Fibroblast of lung (primary cell): ENCODE measurements around the gene GNB5. TPM values are rescaled to one million over a fixed set of nuclear protein-coding genes. Genes with fewer than 3 reads are reported as not detected.
A peak's percentile ranks its signal among the peaks of the same experiment; 100 is the strongest.

Experiments used
- DNase-seq, 2 donors: peaks; one replicate each; pipeline versions ENCODE4 v3.0.0 to v3.0.0-alpha.2; 2010; ENCODE audit warnings: low read depth in 2 of 2
- H2AFZ ChIP-seq: 2 replicates; pipeline ENCODE4 v1.5.1; 2012; ENCODE audit warnings: low read length, control low read depth, inconsistent platforms
- H3K27ac ChIP-seq: 2 replicates; pipeline ENCODE4 v1.5.1; 2011; ENCODE audit warnings: low read length, control low read depth; ENCODE audit not compliant: insufficient read depth
- H3K27me3 ChIP-seq: 2 replicates; pipeline ENCODE4 v1.5.1; 2011; ENCODE audit warnings: mild to moderate bottlenecking, low read length; ENCODE audit not compliant: control insufficient read depth, insufficient read depth
- H3K36me3 ChIP-seq: 2 replicates; pipeline ENCODE4 v1.5.1; 2011; ENCODE audit warnings: low read length; ENCODE audit not compliant: control insufficient read depth, insufficient read depth
- H3K4me1 ChIP-seq: 2 replicates; pipeline ENCODE4 v1.5.1; 2011; ENCODE audit warnings: low read length; ENCODE audit not compliant: control insufficient read depth, insufficient read depth; ENCODE audit errors: extremely low read depth
- H3K4me2 ChIP-seq: 2 replicates; pipeline ENCODE4 v1.5.1; 2011; ENCODE audit warnings: low read length, control low read depth; ENCODE audit not compliant: insufficient read depth; ENCODE audit errors: extremely low read depth
- H3K4me3 ChIP-seq, 4 experiments: fragments of 200-600 bp in 1 of 4; sonication (generic) in 1 of 4; replicated peaks in 1 of 4; 2 replicates each; pipeline ENCODE4 v1.5.1; 2011 to 2016; ENCODE audit warnings: low read length in 4 of 4, low read depth in 3 of 4, mild to moderate bottlenecking in 3 of 4, control low read depth in 2 of 4, inconsistent platforms in 1 of 4, mixed read lengths in 1 of 4; ENCODE audit not compliant: insufficient read depth in 1 of 4; ENCODE audit errors: control extremely low read depth in 1 of 4
- H3K79me2 ChIP-seq: 2 replicates; pipeline ENCODE4 v1.5.1; 2012; ENCODE audit warnings: mild to moderate bottlenecking, low read length, inconsistent platforms; ENCODE audit not compliant: control insufficient read depth, insufficient read depth
- H3K9ac ChIP-seq: 2 replicates; pipeline ENCODE4 v1.5.1; 2011; ENCODE audit warnings: mild to moderate bottlenecking, low read length, control low read depth; ENCODE audit not compliant: insufficient read depth
- H3K9me3 ChIP-seq: 2 replicates; pipeline ENCODE4 v1.5.1; 2012; ENCODE audit warnings: low read depth, low read length; ENCODE audit not compliant: control insufficient read depth, insufficient read depth
- H4K20me1 ChIP-seq: 2 replicates; pipeline ENCODE4 v1.5.1; 2011; ENCODE audit warnings: low read length; ENCODE audit not compliant: control insufficient read depth, insufficient read depth; ENCODE audit errors: extremely low read depth
- CTCF ChIP-seq, 2 donors: IDR thresholded peaks in 1 of 2; conservative IDR thresholded peaks in 1 of 2; 1 replicate in 1 of 2; 2 replicates in 1 of 2; pipeline ENCODE4 v1.5.1; 2011 to 2012; ENCODE audit warnings: low read length in 2 of 2, control low read depth in 1 of 2, inconsistent platforms in 1 of 2, low read depth in 1 of 2, mild to moderate bottlenecking in 1 of 2
- EZH2 ChIP-seq: IDR thresholded peaks from 2 replicates; pipeline ENCODE4 v1.5.1; 2012; ENCODE audit warnings: low read length, control low read depth, mild to moderate bottlenecking; ENCODE audit errors: missing control alignments
- polyA plus RNA-seq, 2 donors: library from polyadenylated mRNA; depleted of rRNA in 1 of 2; stranded (reverse) in 1 of 2; unstranded in 1 of 2; fragments of >200 nt; gene quantifications; 2 replicates each; pipeline ENCODE4 v1.2.1, GENCODE V29; 2011 to 2012; ENCODE audit warnings: missing spikeins in 1 of 2
- total RNA-seq: library from RNA; depleted of rRNA; stranded (reverse); fragments of >200 nt; gene quantifications from 2 replicates; pipeline ENCODE4 v1.2.1, GENCODE V29; 2014

GNB5 gene
- total and polyA plus RNA-seq, 2 donors (not counting 1 experiment from before 2014, with no cell fraction given), result 44.0 to 52.2 TPM

GRCh38 chr15:52090193-52090592 lies 101.0 kb downstream of the GNB5 start:
- Histone ChIP-seq H3K27me3 (no peaks in the 10 kb centered on the region), H3K4me3 (no peak overlapping the region), H4K20me1 (no peaks in the 10 kb centered on the region), H3K79me2 (no peaks in the 10 kb centered on the region), H3K4me1 (peaks cover 20% of the 10 kb centered on the region), H2AFZ (no peak overlapping the region), H3K9ac (no peak overlapping the region), H3K36me3 (no peaks in the 10 kb centered on the region), H3K4me2 (no peak overlapping the region), H3K9me3 (no peaks in the 10 kb centered on the region), H3K27ac (no peak overlapping the region)
- TF ChIP-seq CTCF (conservative IDR thresholded peaks at IDR 0.05 in 1 of 2, IDR thresholded peaks at IDR 0.05 in 1 of 2; ENCODE audit: low read depth in 1 of 2, low read length in 2 of 2) (no peak), EZH2 (no peak)
- DNase-seq, result no peak

- H3K27me3 ChIP-seq, result no peaks in the 10 kb centered on the region
- no peaks in the 10 kb centered on the region for H3K9me3 ChIP-seq
- no peak overlapping the region for H3K9ac ChIP-seq
- H2AFZ ChIP-seq, result no peak overlapping the region
- DNase-seq, result no peak
- H3K4me2 ChIP-seq, result no peak overlapping the region
- H3K79me2 ChIP-seq, result no peaks in the 10 kb centered on the region
- no peak for TF ChIP-seq EZH2
- TF ChIP-seq CTCF (conservative IDR thresholded peaks at IDR 0.05 in 1 of 2, IDR thresholded peaks at IDR 0.05 in 1 of 2; ENCODE audit: low read depth in 1 of 2, low read length in 2 of 2), result no peak
- no peaks in the 10 kb centered on the region for H3K36me3 ChIP-seq
- no peak overlapping the region for H3K27ac ChIP-seq
- H3K4me1 ChIP-seq, result no peaks in the 10 kb centered on the region
- H4K20me1 ChIP-seq, result no peaks in the 10 kb centered on the region
- H3K4me3 ChIP-seq, result no peak overlapping the region
Observed at GRCh38 chr15:52086011-52086786, 105.0 kb downstream of the GNB5 start.

- Histone ChIP-seq H3K27ac (no peak overlapping the region), H3K9ac (no peak overlapping the region), H3K4me1 (no peaks in the 10 kb centered on the region), H3K4me3 (no peak overlapping the region), H3K36me3 (no peaks in the 10 kb centered on the region), H4K20me1 (no peaks in the 10 kb centered on the region), H3K4me2 (no peak overlapping the region), H2AFZ (no peak overlapping the region), H3K27me3 (no peaks in the 10 kb centered on the region), H3K79me2 (no peaks in the 10 kb centered on the region), H3K9me3 (no peaks in the 10 kb centered on the region)
- TF ChIP-seq CTCF (conservative IDR thresholded peaks at IDR 0.05 in 1 of 2, IDR thresholded peaks at IDR 0.05 in 1 of 2; ENCODE audit: low read depth in 1 of 2, low read length in 2 of 2) (no peak), EZH2 (no peak)
- DNase-seq, result peak in 1 of 2 donors; percentile 23
Observed at GRCh38 chr15:52085299-52085698, 105.9 kb downstream of the GNB5 start.
